Keratinocyte (primary cell): Measurements from ENCODE around the gene ZFYVE21.

Experiments used
- EZH2 ChIP-seq: IDR thresholded peaks from one replicate; pipeline ENCODE4 v1.6.1; 2012; ENCODE audit warnings: inconsistent platforms, mild to moderate bottlenecking, low read length, moderate library complexity
- TF ChIP-seq, protein P1 (sequence below), 3 experiments: IDR thresholded peaks in 1 of 3; conservative IDR thresholded peaks in 1 of 3; optimal IDR thresholded peaks in 1 of 3; 2 replicates in 2 of 3; 3 replicates in 1 of 3; pipeline versions ENCODE3 to v1.5.1; 2011; ENCODE audit warnings: low read length in 3 of 3, mild to moderate bottlenecking in 3 of 3, moderate library complexity in 2 of 3, control low read depth in 1 of 3, inconsistent platforms in 1 of 3; ENCODE audit not compliant: insufficient read depth in 2 of 3; ENCODE audit errors: extremely low read depth in 1 of 3

- TF ChIP-seq, protein P1, sequence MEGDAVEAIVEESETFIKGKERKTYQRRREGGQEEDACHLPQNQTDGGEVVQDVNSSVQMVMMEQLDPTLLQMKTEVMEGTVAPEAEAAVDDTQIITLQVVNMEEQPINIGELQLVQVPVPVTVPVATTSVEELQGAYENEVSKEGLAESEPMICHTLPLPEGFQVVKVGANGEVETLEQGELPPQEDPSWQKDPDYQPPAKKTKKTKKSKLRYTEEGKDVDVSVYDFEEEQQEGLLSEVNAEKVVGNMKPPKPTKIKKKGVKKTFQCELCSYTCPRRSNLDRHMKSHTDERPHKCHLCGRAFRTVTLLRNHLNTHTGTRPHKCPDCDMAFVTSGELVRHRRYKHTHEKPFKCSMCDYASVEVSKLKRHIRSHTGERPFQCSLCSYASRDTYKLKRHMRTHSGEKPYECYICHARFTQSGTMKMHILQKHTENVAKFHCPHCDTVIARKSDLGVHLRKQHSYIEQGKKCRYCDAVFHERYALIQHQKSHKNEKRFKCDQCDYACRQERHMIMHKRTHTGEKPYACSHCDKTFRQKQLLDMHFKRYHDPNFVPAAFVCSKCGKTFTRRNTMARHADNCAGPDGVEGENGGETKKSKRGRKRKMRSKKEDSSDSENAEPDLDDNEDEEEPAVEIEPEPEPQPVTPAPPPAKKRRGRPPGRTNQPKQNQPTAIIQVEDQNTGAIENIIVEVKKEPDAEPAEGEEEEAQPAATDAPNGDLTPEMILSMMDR (optimal IDR thresholded peaks at IDR 0.05 in 1 of 3, IDR thresholded peaks at IDR 0.05 in 1 of 3, conservative IDR thresholded peaks at IDR 0.05 in 1 of 3; ENCODE audit: extremely low read depth in 1 of 3, insufficient read depth in 2 of 3, low read length in 3 of 3), result no peak
- no peak for TF ChIP-seq EZH2
Measured at GRCh38 chr14:103718572-103718971, 3.0 kb downstream of the ZFYVE21 start.
